GM12878 (cell line): ENCODE measurements around the gene CDKN3. TPM values are rescaled to one million over a fixed set of nuclear protein-coding genes. Genes with fewer than 3 reads are reported as not detected.

Experiments used
- ATF7 ChIP-seq: fragments of 450-650 bp; IDR thresholded peaks from 2 replicates; pipeline ENCODE4 v1.6.1; 2016; ENCODE audit warnings: low read depth, mild to moderate bottlenecking
- BCL11A ChIP-seq: IDR thresholded peaks from 2 replicates; pipeline ENCODE4 v1.6.1; 2011; ENCODE audit warnings: low read depth, low read length
- CBFB ChIP-seq: IDR thresholded peaks from 2 replicates; pipeline ENCODE4 v1.6.1; 2016; ENCODE audit warnings: antibody characterized with exemption, low read depth
- CBX5 ChIP-seq: sonication (generic); IDR thresholded peaks from 2 replicates; pipeline ENCODE4 v1.6.1; 2016; ENCODE audit warnings: low read depth, moderate library complexity, mild to moderate bottlenecking, inconsistent platforms
- E2F8 ChIP-seq: fragments of 450-650 bp; IDR thresholded peaks from 2 replicates; pipeline ENCODE4 v1.6.1; 2018; ENCODE audit warnings: mild to moderate bottlenecking, low read depth, moderate library complexity; ENCODE audit not compliant: partially characterized antibody
- HDAC6 ChIP-seq: fragments of 200-600 bp; sonication (generic); IDR thresholded peaks from one replicate; pipeline ENCODE4 v1.8.0; 2017; ENCODE audit warnings: antibody characterized with exemption; ENCODE audit not compliant: unreplicated experiment
- IKZF2 ChIP-seq, 2 experiments: fragments of 450-650 bp; IDR thresholded peaks; 2 replicates each; pipeline ENCODE4 v1.6.1; 2017; ENCODE audit warnings: mild to moderate bottlenecking in 2 of 2, moderate library complexity in 2 of 2
- MTA2 ChIP-seq: fragments of 450-650 bp; IDR thresholded peaks from 2 replicates; pipeline ENCODE4 v1.6.1; 2016; ENCODE audit warnings: low read depth, mild to moderate bottlenecking, moderate library complexity
- RAD21 ChIP-seq: IDR thresholded peaks from 2 replicates; pipeline ENCODE4 v1.6.1; 2011; ENCODE audit warnings: mild to moderate bottlenecking, low read depth, low read length, moderate library complexity; ENCODE audit not compliant: insufficient read depth
- RAD51 ChIP-seq: fragments of 450-650 bp; IDR thresholded peaks from 2 replicates; pipeline ENCODE4 v1.6.1; 2016; ENCODE audit warnings: moderate library complexity, mild to moderate bottlenecking, inconsistent platforms
- RELB ChIP-seq: fragments of 450-650 bp; IDR thresholded peaks from 2 replicates; pipeline ENCODE4 v1.6.1; 2017; ENCODE audit warnings: low read depth, mild to moderate bottlenecking, moderate library complexity
- RUNX3 ChIP-seq: IDR thresholded peaks from 2 replicates; pipeline ENCODE4 v1.6.1; 2012; ENCODE audit warnings: low read length, inconsistent platforms
- SKIL ChIP-seq: fragments of 450-650 bp; IDR thresholded peaks from 2 replicates; pipeline ENCODE4 v1.6.1; 2017; ENCODE audit warnings: mild to moderate bottlenecking, low read depth, inconsistent platforms; ENCODE audit not compliant: poor library complexity, severe bottlenecking
- SREBF2 ChIP-seq: IDR thresholded peaks from 2 replicates; pipeline ENCODE4 v1.6.1; 2012; ENCODE audit warnings: mild to moderate bottlenecking, low read length
- SRF ChIP-seq, 2 experiments: IDR thresholded peaks; 2 replicates each; pipeline ENCODE4 v1.6.1; 2011; ENCODE audit warnings: low read depth in 2 of 2, low read length in 2 of 2, mild to moderate bottlenecking in 1 of 2, moderate library complexity in 1 of 2
- TAF1 ChIP-seq: IDR thresholded peaks from 2 replicates; pipeline ENCODE4 v1.6.1; 2011; ENCODE audit warnings: mild to moderate bottlenecking, low read depth, low read length, borderline replicate concordance
- TARDBP ChIP-seq: IDR thresholded peaks from 2 replicates; pipeline ENCODE4 v1.6.1; 2016; ENCODE audit warnings: borderline replicate concordance
- USF1 ChIP-seq: IDR thresholded peaks from 2 replicates; pipeline ENCODE4 v1.6.1; 2011; ENCODE audit warnings: borderline replicate concordance, low read depth, mild to moderate bottlenecking, moderate library complexity, mixed read lengths, low read length; ENCODE audit not compliant: insufficient read depth; ENCODE audit errors: extremely low read length
- YBX1 ChIP-seq: fragments of 450-650 bp; IDR thresholded peaks from 2 replicates; pipeline ENCODE4 v1.6.1; 2016; ENCODE audit warnings: antibody characterized with exemption
- ZNF384 ChIP-seq: IDR thresholded peaks from 2 replicates; pipeline ENCODE4 v1.6.1; 2012; ENCODE audit warnings: low read depth, mild to moderate bottlenecking, low read length, improper control_type of control experiment, borderline replicate concordance
- polyA plus RNA-seq, 11 experiments: library from polyadenylated mRNA; depleted of rRNA in 4 of 11; unstranded in 6 of 11; stranded (reverse) in 5 of 11; fragments of >200 nt; fragmentation: Nextera tagmentation in 4 of 11; fragmentation: Illumina TruSeq in 1 of 11; extraction: Ambion mirVana in 4 of 11; extraction: Trizol in 1 of 11; gene quantifications; 1 replicate in 1 of 11; 2 replicates in 10 of 11; pipeline versions ENCODE4 v1.2.1 to v1.2.3, GENCODE V29; 2011 to 2016; ENCODE audit warnings: inconsistent platforms in 2 of 11, missing spikeins in 2 of 11, low read depth in 1 of 11
- total RNA-seq, 4 experiments: library from RNA; depleted of rRNA in 3 of 4; stranded (reverse); fragments of >200 nt in 3 of 4; fragmentation: Illumina TruSeq in 1 of 4; extraction: Trizol in 1 of 4; gene quantifications; 2 replicates each; pipeline versions ENCODE4 v1.2.1 to v1.2.3, GENCODE V29; 2013 to 2021

Gene CDKN3
- total and polyA plus RNA-seq, 10 of the 15 experiments (the other 5 are each of a cell fraction or from before 2014, with no cell fraction given): 54.9 to 197 (median 111) TPM

- peak; percentile 36; the same call in 1 of the 2 replicates for TF ChIP-seq MTA2
- no peak for TF ChIP-seq YBX1
- peak; percentile 28 for TF ChIP-seq HDAC6
- TF ChIP-seq TAF1: no peak
- peak; percentile 50 for TF ChIP-seq ATF7
- TF ChIP-seq RAD51: no peak
- 0 out of 2 replicates have a peak, but pooled peaks have one; percentile 33 for TF ChIP-seq RELB
- TF ChIP-seq TARDBP: no peak
- TF ChIP-seq E2F8: no peak
- no peak for TF ChIP-seq RAD21
- no peak for TF ChIP-seq BCL11A
- TF ChIP-seq CBX5: no peak
- TF ChIP-seq CBFB: no peak
- peak in 1 of 2 experiments; percentile 45; a peak in 2 of 4 replicates for TF ChIP-seq IKZF2 (IDR thresholded peaks at IDR 0.05)
- no peak for TF ChIP-seq SREBF2
- no peak for TF ChIP-seq USF1
- TF ChIP-seq SKIL: peak; percentile 15
- no peak for TF ChIP-seq SRF (IDR thresholded peaks at IDR 0.05; ENCODE audit: low read depth in 2 of 2, low read length in 2 of 2)
- TF ChIP-seq RUNX3: peak; percentile 48
- TF ChIP-seq ZNF384: peak; percentile 45; the same call in 1 of the 2 replicates
Measured at GRCh38 chr14:54435500-54435981, 38.7 kb downstream of the CDKN3 start (continued).
